Loucy (cell line): ENCODE measurements around the gene AMIGO3.

Source experiments
- CTCF ChIP-seq: fragments of 200-600 bp; sonication (generic); conservative IDR thresholded peaks from 2 replicates; pipeline ENCODE4 v1.5.1; 2014; ENCODE audit warnings: mild to moderate bottlenecking, antibody characterized with exemption, low read length
- EZH2phosphoT487 ChIP-seq: fragments of 200-600 bp; IDR thresholded peaks from 2 replicates; pipeline ENCODE4 v1.6.1; 2018; ENCODE audit warnings: antibody characterized with exemption, mild to moderate bottlenecking, moderate library complexity, borderline replicate concordance

GRCh38 chr3:49713336-49714105, 6.0 kb downstream of the AMIGO3 start:
- TF ChIP-seq CTCF = no peak
- TF ChIP-seq EZH2phosphoT487 = no peak
